ENCODE data around the gene TMEM235.

Gene TMEM235

DNA sequence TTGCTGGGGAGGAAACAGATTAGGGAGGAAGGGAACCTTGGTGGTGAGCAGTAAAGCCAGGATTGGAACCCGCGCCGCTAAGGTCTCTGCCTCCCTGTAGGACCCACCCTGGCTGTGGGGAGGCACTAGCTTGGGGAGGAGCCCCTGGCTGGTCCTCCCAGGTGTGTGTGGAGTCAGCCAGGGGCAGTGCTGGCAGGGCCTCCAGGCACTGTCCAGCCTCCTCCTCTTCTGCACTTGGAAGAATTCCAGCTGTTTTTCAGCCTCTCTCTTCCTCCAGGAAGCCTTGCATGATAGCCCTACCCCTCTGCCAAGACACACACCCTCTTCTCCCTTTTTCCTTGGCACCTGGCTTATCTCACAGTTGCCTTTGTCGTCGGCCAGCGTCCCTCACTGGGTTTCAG, 34.8 kb downstream of the TMEM235 start:
- TF ChIP-seq, protein P1, sequence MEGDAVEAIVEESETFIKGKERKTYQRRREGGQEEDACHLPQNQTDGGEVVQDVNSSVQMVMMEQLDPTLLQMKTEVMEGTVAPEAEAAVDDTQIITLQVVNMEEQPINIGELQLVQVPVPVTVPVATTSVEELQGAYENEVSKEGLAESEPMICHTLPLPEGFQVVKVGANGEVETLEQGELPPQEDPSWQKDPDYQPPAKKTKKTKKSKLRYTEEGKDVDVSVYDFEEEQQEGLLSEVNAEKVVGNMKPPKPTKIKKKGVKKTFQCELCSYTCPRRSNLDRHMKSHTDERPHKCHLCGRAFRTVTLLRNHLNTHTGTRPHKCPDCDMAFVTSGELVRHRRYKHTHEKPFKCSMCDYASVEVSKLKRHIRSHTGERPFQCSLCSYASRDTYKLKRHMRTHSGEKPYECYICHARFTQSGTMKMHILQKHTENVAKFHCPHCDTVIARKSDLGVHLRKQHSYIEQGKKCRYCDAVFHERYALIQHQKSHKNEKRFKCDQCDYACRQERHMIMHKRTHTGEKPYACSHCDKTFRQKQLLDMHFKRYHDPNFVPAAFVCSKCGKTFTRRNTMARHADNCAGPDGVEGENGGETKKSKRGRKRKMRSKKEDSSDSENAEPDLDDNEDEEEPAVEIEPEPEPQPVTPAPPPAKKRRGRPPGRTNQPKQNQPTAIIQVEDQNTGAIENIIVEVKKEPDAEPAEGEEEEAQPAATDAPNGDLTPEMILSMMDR (IDR thresholded peaks at IDR 0.05): no peak

- TF ChIP-seq, protein P1 (IDR thresholded peaks at IDR 0.05): no peak
These were observed 35.3 kb downstream of the TMEM235 start for GRCh38 chr17:78266771-78267170.

- TF ChIP-seq, protein P1 (IDR thresholded peaks at IDR 0.05): no peak
These were observed 36.0 kb downstream of the TMEM235 start for GRCh38 chr17:78267253-78268073.

GRCh38 chr17:78268191-78268874, 36.9 kb downstream of the TMEM235 start:
- TF ChIP-seq, protein P1 (IDR thresholded peaks at IDR 0.05): no peak

DNA sequence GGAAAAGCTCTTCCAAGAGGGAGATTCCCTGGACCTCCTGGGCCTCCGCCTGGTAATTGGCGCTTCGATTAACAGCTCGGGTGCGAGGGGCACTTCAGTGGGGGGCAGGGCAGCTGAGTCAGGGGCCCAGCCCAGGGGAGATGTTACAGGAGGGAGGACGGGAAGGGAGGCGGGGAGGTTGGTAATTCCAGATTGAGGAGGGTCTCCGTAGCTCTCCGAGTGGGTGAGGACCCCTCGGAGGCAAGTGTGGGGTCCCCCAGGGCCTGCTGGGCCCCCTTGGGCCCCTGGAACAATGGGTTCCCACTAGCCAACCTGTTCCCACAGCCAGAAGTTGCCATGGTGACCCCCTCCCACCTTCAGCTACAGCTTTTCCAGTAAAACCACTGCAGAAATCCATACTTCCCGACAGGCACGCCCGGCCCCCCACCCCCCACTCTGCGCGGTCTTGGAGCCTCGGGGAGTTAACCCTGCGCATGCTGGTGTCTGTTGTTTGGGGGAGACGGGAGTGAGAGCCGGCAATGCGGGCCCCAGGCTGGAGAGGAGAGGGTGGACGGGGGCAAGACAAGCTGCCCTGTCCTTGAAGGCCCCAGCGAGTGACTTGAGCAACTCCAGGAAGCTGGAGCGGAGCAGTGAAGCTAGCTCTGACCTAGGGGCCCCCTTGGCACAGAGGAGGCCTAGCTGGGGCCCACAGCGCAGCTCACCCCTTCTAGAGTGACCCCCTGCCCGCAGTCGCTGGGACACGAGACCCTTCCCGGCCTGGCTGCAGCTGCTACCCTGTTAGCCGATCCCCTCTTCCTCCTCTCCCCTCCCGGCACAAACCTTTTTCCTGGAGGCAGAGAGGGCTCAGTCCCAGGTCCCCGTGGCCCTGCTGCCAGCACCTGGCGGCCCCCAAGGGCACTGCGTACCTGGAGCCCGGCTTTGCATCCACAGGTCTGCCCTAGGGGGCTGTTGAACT, 37.8 kb downstream of the TMEM235 start:
- TF ChIP-seq, protein P1 (IDR thresholded peaks at IDR 0.05): no peak

GRCh38 chr17:78269955-78270381, 38.5 kb downstream of the TMEM235 start:
- TF ChIP-seq, protein P1 (IDR thresholded peaks at IDR 0.05): no peak

Measured in LNCAP (cell line).